EH (cell line): ENCODE results near the gene ERVW-1.
"Not testable (repeated sequence)": the region's sequence is repeated elsewhere in the genome, so short reads cannot be mapped to it uniquely, and the experiment has no call there.

Experiments
- DNase-seq: peaks from one replicate; pipeline ENCODE4 v3.0.0-alpha.2; 2015; ENCODE audit warnings: low read depth

The ERVW-1 gene, protein sequence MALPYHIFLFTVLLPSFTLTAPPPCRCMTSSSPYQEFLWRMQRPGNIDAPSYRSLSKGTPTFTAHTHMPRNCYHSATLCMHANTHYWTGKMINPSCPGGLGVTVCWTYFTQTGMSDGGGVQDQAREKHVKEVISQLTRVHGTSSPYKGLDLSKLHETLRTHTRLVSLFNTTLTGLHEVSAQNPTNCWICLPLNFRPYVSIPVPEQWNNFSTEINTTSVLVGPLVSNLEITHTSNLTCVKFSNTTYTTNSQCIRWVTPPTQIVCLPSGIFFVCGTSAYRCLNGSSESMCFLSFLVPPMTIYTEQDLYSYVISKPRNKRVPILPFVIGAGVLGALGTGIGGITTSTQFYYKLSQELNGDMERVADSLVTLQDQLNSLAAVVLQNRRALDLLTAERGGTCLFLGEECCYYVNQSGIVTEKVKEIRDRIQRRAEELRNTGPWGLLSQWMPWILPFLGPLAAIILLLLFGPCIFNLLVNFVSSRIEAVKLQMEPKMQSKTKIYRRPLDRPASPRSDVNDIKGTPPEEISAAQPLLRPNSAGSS

DNA sequence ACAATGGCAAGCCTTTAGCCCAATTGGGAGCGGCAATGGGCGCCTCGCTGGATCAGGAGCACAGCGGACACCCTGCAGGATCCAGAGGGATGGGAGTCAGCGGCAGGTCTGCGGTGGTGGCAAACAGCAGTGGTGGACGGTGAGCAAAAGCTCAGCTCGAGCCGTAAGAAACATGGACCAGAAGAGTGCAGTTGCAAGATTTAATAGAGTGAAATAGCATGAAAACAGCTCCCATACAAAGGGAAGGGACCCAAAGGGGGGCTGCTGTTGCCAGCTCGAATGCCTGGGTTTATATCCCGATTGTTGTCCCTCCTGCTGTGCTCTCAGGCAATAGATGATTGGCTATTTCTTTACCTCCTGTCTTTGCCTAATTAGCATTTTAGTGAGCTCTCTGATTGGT, at the start of gene ERVW-1:
Gene ERVW-1, minus strand, starts transcription at position 266 of the 400 bp plus-strand sequence. CDS start 7,565 bp downstream, outside the sequence.
- DNase-seq: not testable (repeated sequence)

DNA sequence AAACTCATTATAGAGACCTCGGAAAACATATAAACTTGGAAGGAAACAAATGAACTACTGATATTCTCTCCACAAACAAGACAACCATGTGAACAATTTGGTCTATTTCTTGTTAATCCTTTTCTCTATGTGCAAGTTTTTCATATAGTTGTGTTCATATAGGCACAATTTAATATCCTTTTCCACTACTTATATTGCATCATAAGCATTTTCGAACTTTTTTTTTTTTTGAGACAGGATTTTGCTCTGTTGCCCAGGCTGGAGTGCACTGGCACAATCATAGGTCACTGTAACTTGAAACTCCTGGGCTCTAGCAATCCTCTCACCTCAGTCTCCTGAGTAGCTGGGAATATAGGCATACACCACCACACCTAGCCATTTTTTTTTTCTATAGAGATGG, 45.4 kb upstream of the ERVW-1 start:
- no peak for DNase-seq

DNA sequence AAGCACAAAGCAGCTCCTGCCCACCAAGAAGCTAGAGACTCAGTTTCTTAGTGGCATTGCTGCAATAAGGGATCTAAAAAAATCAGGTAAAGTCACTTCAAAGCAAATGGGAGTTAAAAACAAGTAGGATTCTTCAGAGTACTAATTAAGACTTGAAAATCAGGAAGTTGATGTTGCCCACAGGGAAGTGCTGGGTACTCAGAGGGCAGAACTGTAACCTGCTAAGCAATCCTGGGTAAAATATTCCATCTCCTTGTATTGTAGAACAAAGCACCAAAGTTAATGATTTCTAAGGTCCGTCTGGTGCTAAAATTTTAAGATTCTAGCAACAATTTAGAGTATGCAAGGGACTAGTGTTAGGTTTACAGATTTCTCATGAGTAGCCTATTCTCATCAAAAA, 42.3 kb upstream of the ERVW-1 start:
- no peak for DNase-seq

DNA sequence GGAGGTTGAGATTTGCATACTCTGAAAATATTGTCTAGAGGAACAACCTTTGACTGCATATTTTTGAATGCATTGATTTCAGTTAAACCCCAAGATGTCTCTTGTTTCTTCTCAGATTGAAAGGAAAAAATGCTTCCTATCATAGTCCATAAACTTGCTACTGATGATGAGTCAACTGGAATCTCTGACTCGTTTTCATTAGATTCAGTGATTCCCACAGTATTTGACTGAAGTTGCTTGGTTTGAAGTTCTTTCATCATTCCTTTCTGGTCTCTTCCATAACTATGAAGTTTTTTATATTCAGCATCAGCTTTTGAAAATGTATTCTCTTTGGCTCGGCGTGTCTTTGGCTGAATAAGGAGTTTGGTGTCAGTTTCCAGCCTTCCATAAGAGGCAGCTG, 39.9 kb upstream of the ERVW-1 start:
- DNase-seq: peak; percentile 55

DNA sequence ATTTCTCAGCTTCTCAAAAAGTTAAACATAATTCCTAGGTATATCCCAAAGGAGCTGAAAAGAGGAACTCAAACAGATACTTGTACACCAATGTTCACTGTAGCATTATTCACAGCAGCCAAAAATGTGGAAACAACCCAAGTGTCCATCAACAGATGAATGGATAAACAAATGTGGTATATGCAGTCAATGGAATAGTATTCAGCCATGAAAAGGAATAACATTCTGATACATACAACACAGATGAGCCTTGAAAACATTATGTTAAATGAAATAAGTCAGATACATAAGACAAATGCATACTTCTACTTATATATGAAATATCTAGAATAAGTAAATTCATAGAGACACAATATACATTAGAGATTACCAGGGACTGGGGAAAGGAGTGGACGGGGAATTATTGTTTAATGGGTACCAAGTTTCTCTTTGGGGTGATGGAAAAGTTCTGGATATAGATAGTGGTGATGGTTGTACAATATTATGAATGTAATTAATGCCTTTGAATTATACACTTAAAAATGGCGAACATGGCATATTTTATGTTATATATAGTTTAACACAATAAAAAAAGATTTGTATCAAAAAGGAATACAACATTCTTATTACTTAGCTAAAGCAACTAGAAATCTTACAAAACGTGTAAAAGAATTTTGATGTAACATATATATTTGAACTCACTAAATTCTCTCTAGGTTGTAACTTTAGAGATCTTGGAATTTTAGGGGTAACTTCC, 35.6 kb upstream of the ERVW-1 start:
- DNase-seq: no peak

DNA sequence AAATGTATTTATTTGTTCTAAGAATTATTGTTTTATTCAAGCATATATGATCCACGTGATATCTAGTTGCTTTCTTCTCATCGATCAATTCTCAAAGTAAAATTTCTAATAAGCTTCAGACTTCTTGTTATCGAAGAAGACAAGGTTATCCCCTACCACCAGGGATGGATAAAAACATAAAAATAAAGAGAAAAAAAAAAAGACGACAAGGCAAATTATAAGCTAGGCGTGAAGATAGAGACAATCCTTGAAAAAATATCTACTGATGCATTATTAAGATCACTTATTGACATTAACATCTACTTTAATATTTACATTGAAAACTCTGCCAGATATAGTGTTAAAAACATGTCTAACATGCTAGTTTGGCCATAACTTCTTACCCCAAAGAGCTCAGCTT, 31.2 kb upstream of the ERVW-1 start:
- DNase-seq: no peak

DNA sequence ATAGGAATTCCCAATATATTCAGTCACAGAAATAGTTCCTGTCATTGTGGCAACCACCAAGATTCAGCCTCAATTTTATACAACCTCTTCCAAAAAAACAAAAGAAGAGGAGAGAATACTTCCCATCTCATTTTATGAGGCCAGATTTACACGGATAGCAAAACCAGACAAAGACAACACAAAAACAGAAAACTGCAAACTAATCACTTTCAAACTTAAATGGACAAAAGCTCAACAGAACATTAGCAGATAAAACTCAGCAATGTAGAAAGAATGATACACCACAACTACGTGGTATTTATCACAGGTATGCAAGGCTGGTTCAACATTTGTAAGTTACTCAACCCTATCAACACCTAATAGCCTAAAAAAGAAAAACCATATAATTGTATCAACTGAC, 28.6 kb upstream of the ERVW-1 start:
- no peak for DNase-seq

DNA sequence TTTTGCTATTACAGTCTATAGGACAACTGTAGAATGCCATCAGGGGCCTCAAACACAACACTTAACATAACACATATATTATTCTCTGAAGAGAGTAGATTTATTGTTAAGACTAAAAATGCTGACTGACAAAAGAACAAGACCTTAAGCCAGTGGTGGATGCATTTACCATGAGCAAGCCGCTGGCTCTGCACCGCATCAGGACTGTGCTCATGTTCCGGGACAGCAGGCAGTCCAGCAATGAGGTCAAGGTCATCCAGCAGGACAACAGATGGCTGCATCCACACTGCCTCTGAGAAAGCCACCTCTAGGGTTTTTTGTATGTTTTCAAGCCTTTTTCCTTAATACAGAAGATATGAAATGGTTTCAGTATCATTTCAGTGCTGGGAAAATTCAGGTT, 26.8 kb upstream of the ERVW-1 start:
- no peak for DNase-seq

DNA sequence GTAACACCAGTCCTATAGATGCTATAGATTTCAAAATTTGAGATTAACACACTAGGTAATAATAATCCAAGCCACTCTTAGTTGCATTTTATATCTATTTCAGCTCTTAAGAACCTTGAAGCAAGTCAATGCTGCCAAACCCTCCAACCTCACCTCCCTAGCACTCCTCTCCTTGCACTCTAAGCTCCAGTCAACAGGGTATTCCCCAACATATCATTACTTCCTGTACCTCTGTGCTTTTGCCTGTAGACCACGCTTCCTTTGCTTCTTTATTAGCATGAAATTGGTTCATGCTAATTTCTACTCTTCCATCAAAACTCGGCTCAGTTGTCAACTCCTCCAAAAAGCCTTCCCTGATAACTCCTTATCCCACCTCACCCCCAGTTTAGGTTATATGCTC, 26.0 kb upstream of the ERVW-1 start:
- DNase-seq: no peak

DNA sequence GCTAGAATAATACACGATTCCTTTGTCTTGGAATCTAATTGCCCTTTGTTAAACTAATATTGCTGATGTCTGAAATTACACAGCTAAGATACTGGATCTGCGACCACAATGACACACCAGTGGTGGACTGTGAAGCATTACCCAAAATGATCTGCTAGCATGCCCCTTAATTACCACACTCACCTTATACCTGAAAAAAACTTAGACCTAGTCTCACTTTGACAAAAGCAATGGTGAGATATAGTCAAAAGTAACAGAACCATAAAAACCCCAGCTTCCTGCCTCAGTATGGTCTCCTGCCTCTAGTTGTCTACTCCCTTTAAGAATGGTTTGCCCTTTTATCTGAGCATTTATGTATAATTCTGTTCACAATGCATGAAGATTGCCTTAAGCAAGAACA, 20.8 kb upstream of the ERVW-1 start:
- DNase-seq: no peak

DNA sequence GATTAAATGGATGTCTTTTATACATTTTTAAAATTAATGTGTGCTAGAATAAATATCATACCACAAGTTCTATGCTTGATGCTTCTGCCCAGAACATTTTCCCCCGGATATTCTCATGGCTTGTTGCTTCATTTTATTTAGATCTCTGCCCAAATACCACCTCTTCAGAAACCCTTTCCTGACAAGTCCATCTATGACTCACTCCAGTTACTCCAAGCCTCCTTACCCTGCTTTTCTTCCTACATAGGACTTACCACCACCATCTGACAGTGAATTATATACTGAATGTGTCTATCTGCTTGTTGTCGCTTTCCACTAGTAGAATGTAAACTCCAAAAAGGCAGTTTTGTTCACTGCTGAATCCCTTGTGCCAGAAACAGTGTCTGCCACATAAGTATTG, 19.1 kb upstream of the ERVW-1 start:
- peak; percentile 4 for DNase-seq

DNA sequence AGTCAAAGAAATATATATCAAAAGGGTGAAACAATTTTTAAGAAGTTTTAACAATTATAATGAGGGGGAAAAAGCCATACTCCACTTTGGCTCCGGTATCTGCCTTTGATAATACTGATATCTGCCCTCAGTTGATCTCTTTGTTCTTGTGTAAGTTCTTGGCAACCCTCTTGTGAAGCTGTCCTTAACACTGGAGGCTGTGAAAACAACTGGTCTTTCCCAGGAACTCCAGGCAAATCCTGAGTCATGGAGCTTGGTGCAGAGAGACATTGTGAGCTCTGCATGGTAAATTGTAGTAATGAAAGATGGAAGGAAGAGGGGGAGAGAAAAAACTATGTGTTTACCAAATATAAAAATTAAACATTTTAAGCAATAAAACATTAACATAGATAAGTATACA, 11.9 kb upstream of the ERVW-1 start:
- DNase-seq: peak; percentile 3

DNA sequence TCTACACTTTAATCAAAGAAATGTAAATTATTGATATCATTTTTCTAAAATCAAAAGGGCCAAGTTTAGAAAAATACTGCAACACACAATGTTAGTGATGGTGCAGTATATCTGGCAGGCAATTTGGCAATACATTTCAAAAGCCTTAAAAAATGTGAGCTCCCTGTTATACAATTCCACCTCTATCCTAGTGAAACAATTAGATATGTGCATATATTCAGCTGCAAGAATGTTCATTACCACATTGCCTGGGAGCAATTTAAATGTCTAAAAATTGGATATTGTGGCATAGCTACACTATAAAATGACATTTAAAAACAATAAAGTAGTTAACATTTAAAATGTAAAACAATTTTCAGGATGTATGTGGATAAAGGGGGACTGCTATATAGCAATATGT, 10.1 kb upstream of the ERVW-1 start:
- no peak for DNase-seq

DNA sequence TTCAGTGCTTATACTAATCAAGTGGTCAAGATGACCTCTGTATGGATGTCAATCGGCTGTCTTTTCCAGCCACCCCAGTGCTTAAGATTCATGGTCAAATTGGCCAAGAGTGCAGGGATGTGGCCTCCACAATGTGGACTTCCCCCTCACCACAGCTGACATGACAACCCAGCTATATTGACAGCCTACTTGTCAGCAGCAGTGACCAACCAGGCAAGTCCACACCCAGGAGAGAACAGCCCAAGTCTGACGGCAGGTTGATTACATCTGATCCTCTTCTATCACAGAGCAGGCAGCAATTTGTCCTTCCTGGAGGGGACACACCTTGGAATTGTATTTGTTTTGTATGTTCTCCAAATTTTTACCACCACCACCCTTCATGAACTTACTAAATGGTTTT, 8.2 kb upstream of the ERVW-1 start:
- no peak for DNase-seq

DNA sequence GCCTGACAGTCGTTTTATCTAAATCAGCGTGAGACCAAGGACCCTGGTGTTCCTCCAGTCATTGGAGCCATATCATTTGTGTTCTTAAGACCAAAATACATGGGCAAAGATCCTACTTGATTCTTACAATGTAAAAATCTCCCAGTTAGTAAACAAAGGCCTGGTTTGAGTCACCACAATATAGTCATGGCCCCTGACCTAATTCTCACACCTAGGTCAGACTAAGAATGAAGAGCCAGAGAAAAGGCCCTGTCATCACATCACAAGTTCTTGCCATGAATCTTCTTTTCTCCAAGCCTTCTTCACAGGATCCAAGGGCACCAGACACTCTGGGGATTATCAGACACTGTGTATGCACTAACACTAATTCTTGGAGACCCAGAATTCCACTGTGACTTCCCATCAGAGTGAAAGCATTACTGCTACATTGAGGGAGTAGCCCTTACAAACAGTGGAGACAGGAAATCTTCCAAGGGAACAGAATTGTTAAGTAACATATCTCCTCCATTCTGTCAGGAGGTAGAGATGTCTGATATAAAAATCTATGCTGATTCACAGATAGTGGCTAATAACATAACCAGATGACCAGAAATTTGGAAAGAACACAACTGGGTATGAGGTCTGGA, 7.6 kb upstream of the ERVW-1 start:
- DNase-seq: peak; percentile 3

DNA sequence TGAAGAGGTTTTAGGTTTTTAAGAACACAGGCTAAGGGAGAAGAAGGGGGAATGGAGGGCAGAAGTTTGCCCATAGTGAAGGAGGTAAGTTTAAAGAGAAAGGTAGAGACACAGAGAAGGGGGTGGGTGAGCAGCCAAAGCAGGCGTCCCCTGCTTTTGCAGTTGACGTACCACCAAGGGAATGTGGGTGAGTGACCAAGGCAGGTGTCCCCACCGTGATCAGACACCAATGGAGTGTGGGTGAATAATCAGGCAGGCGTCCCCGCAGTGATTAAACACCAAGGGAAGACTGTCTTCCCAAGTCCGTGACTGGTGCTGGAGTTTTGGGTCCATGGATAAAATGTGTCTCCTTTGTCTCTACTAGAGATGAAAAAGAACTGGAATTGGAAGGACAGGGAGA, 6.5 kb upstream of the ERVW-1 start:
- not testable (repeated sequence) for DNase-seq

DNA sequence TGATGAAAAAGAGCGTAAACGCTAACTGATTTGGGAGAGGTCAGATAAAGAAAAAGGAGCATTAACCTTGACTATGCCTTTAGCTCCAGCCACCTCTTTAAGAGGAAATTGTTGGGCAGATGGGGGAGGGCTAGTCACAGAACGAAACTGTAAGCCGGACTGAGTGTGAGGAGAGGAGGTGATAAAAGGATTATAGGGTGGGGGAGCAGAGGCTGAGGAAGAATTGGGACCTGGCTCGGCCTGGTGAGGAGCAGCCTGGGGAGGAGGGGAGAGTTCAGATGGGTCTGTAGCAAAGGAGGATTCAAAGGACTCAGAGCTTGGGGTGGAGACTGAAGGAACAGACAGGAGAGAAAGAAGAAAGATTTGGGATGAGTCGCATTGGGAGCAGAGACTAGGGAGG, 5.9 kb upstream of the ERVW-1 start:
- not testable (repeated sequence) for DNase-seq

DNA sequence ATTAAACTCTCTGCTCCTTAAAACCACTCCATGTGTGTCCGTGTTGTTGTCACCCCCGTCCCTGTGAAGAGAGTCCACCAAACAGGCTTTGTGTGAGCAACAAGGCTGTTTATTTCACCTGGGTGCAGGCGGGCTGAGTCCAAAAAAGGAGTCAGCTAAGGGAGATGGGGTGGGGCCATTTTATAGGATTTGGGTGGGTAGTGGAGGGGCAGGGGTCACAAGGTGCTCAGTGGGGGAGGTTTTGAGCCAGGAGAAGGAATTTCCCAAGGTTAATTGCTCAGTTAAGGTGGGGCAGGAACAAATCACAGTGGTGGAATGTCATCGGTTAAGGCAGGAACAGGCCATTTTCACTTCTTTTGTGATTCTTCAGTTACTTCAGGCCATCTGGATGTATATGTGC, 1.4 kb upstream of the ERVW-1 start:
- not testable (repeated sequence) for DNase-seq

DNA sequence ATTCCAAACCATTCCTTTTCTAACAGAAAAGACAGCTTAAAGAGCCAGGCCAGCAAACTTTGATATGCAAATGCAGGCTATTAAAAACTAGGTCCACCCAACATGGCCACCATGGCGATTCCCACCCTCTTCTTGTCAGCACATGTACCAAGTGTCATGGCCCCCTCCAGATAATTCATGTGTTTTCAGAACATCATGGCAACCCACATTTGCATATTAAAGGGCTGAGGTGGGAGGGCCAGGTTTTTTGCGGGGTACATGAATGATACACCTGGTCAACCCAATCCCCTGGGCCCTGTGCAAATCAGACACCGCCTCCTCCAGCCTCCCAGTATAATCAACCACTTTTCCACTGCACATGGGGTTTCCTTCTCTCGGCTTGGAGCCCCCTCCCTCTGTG, 965 bp upstream of the ERVW-1 start:
- DNase-seq: no peak

DNA sequence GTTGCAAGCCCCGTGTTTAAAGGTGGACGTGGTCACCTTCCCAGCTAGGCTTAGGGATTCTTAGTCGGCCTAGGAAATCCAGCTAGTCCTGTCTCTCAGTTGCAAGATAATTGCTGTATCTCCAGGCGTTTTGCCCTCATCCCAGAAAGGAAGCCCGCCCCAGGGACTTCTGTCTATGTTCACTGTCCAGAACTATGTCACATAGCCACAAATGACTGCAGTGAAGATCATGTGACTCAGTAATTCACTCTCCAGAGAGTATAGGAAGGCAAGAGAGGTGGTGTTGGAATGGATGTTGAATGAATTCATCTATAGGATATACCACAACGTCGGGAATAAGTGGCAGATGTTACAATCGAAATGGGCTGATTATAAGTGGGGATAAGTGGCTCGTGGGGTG, 349 bp upstream of the ERVW-1 start:
- no peak for DNase-seq

DNA sequence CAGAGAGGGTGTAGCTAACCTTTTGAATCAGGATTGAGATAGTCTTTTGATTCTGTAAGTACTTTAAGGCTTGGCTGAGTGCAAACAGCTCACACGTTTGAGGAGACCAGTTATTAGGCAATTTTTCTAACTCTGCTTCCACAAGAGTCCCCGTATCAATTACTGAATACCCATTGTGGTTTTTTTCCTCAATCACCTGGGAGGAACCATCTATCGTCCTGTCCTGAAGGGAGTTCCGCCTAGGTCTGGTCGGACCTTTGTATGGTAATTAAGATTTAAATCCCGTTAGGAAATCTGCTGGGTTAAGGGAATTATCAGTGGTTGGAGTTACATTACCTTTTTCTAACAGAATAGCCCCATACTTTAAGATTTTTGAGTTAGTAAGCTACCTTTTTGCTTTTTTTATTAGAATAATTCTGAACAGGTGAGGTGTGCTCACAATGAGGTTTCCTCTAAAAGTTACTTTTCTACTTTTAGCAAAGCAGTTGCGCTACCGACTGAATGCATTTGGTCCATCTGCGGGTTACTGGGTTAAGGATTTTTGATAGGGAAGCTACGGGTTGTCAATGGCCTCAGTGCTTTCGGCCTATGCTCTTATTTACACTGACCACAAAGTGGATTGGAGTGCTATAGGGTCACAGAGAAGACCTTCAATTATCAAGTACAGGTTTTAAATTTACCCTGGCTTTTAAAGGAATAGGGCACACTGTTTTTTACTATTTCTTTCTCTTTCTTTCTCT, 1.7 kb downstream of the ERVW-1 start:
- not testable (repeated sequence) for DNase-seq

DNA sequence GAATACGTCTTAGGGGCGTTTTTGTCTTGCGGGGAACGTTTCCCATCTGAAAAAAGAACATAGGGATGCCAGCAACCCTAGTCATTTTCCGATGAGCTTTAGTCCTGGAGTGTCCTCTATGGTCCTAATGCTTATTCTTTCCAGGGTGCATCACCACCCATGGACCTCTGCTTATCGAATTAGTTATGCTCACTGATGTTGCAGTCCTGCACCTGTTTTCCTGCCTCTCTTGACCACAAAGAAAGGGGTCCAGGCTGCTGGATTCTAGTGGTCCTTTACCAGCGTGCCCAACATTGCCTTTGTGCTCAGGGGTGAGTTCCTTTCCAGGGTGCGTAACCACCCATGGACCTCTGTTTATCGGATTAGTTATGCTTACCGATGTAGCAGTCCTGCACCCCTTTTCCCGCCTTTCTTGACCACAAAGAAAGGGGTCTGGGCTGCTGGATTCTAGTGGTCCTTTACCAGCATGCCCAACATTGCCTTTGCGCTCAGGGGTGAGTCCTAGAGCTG, 2.4 kb downstream of the ERVW-1 start:
- not testable (repeated sequence) for DNase-seq
